Measurements from ENCODE around the gene TRIP10.
"Not testable (repeated sequence)": the region's sequence is repeated elsewhere in the genome, so short reads cannot be mapped to it uniquely, and the experiment has no call there.

TRIP10 gene

DNA sequence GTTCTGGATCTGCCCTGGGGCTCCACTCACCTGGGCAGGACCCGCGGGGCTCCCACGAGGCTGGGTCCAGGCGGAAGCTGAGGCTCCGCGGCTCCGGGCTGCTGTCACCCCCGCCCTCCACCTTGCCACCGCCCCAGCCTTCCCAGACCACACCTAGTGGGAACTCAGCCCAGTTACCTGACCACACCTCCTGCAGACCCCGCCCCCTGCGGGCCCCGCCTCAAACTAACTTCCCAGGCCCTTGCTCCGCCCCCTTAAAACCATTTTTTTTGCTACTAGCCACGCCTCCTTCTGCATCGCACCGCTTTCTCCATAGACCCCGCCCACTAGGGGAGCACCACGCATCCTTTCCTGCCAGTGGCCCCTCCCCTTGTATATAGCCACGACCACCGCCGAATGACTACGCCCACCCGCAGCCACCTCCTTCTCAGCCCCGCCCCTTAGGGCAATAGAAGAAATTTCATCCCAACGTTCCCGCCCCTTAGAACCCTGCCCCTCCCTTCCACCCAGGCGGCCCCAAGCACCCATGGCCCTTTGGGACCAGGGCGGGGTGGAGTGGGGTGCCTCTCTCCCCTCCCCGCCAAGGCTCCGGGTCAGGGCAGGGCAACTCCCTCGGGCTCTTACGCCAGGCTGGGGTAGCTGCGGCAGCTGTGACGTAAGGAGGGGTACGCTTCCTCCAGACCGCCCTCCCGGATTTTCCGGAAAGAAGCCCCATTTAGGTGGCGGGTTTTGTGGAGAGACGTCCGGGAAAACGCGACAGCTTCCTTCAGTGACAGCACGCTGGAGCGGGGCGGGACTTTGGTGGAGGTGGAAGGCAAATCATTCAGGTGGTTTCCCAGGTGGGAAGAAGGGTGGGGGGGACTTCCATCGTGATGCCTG is 28.1 kb downstream of the TRIP10 start, which contains the start of gene SH2D3A:
Gene SH2D3A, minus strand, starts transcription at position 79 of the 879 bp plus-strand sequence. CDS start 3,687 bp downstream, outside the sequence.
- DNase-seq (ENCODE audit: low read depth in 3 of 3): peak; percentile 86 to 94 (median 90)

DNA sequence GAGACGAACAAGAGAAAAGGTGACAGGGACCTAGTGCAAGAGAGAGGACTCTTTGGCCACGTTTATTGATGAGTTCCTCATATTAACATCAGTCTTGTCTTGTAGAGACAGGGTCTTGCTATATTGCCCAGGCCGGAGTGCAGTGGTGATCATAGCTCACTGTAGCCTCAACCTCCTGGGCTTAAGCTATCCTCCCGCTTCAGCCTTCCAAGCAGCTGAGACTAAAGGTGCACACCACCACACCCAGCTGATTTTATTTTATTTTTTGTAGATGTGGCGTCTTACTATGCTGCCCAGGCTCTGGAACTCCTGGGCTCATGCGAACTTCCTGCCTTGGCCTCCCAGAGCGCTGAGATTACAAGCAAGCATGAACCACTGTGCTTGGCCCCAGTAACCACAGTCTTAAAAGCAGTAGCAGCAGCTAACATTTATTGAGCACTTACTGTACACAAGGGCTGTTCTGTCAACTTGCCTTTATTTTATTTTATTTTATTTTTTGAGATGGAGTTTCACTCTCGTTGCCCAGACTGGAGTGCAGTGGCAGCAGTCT is 28.8 kb downstream of the TRIP10 start:
- no peak for DNase-seq (ENCODE audit: low read depth in 3 of 3)

DNA sequence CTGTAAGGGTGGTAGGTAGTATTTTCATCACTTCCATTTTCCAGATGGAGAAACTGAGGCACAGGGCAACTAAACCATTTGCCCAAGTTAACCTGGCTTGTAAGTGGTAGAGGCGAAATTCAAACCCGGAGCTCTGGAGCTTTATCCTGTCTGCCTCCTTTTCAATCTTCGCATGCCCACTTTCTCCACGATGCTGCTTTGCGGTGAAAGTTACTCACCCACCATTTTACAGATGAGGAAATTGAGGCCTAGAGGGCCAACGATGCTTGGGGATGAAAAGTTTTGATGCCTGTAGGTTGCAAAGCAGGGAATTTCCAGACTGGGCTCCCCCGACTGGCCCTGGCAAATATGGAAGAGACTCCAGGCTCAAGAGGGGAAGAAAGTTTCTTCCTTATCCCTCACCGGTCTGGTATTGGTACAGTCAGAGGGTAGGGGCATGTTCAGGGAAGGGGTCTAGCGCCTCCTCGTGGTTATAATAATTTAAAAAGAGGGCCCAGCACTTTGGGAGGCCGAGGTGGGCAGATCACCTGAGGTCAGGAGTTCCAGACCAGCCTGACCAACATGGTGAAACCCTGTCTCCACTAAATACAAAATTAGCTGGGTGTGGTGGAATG is 29.6 kb downstream of the TRIP10 start:
- no peak for DNase-seq (ENCODE audit: low read depth in 3 of 3)

DNA sequence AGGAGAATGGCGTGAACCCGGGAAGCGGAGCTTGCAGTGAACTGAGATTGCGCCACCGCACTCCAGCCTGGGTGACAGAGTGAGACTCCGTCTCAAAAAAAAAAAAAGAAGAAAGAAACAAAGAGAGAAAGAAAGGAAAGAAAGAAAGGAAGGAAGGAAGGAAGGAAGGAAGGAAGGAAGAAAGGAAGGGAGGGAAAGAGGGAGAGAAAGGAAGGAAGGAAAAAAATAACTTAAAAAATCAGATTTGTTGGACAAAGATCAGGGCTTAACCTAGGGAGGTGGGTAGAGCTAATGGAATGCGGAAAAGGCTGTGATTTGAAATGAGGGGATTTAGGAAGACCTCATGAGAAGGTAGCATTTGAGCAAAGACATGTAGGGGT is 32.2 kb downstream of the TRIP10 start:
- not testable (repeated sequence) for DNase-seq (ENCODE audit: low read depth in 3 of 3)

DNA sequence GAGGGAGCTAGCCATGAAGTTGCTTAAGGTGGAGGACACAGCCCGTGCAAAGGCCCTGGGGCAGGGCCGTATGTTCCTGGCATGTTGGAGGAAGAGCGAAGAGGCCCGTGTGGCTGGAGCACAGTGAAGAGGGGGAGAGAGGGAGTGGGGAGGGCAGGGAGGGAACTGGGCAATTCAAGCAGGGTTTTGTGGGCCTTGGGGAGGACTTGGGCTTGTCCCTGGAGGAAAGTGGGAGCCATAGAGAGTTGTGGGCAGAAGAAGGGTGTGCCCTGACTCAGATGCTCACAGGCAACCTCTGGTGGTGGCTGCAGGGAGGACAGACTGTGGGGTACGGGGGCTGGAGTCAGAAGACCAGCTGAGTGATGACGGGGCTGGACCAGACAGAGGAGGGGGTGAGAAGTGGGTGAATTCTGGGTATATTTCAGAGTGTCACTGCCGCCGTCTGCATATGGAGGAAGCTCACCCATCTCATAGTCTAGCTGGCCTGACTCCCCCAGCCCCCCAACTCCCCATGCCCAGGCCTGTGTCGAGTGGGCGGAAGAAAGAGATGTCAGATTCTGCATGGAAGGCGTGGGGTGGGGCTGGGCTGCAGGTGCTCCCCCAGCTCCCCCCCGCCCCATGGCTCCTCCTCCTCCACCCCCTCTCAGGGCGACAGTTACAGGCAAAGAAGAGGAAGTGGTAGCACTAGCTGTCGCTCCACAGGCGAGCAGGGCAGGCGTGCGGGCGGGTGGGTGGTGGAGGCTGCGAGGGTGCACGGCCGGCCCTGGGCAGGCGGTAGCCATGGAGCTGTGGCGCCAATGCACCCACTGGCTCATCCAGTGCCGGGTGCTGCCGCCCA is 32.8 kb downstream of the TRIP10 start, which contains the start of gene VAV1:
Gene VAV1, plus strand, starts transcription at position 681 of the 838 bp plus-strand sequence. Its CDS starts 100 bp downstream, at position 781.
- peak; percentile 57 to 82 (median 62) for DNase-seq (ENCODE audit: low read depth in 3 of 3)

DNA sequence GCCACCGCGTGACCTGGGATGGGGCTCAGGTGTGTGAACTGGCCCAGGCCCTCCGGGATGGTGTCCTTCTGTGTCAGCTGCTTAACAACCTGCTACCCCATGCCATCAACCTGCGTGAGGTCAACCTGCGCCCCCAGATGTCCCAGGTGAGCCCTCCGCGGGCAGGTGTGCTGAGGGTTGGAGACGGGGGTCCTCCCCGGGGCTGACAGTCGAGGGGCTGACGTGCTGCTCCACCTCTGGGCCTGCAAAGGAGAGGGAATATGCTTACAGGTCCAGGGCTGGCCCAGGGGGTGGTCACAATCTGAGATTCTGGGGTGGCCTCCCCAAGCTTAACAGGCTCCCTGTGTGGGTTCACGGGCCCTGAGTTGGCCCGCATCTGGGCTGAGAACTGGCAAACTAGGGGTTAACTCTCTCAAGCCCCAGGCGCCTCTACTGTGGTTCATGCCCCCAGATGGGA is 33.4 kb downstream of the TRIP10 start:
- DNase-seq (ENCODE audit: low read depth in 3 of 3): no peak

DNA sequence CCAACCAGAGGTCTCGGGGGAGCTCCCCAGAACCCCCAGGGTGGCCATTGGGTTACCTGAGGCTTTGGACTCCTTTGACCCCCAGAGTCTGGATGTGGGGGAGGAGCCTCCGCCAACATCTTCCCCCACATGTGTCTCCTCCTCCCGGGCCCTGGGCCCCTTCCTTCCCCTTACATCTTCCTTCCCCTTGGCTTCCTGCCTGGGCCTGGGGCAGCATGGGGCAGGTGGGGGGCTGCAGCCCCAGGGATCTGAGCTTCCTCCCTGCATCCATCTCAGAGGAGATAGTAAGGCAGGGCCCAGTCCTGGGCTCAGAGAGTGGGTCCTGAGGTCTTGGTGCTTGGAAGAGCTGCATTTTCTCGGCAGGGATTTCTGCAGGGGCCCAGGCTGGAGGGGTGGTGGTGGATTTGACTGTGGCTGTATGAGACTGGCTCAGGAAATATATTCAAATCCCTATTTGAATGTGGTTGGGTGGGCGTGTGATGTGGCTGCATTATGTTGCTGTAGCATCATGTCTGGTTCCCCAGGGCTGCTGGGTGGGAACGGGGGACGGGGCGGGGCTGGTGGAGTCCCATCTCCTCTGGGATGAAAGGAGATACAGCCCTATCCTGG is 33.9 kb downstream of the TRIP10 start:
- DNase-seq (ENCODE audit: low read depth in 3 of 3): peak; percentile 11 to 65 (median 45)

DNA sequence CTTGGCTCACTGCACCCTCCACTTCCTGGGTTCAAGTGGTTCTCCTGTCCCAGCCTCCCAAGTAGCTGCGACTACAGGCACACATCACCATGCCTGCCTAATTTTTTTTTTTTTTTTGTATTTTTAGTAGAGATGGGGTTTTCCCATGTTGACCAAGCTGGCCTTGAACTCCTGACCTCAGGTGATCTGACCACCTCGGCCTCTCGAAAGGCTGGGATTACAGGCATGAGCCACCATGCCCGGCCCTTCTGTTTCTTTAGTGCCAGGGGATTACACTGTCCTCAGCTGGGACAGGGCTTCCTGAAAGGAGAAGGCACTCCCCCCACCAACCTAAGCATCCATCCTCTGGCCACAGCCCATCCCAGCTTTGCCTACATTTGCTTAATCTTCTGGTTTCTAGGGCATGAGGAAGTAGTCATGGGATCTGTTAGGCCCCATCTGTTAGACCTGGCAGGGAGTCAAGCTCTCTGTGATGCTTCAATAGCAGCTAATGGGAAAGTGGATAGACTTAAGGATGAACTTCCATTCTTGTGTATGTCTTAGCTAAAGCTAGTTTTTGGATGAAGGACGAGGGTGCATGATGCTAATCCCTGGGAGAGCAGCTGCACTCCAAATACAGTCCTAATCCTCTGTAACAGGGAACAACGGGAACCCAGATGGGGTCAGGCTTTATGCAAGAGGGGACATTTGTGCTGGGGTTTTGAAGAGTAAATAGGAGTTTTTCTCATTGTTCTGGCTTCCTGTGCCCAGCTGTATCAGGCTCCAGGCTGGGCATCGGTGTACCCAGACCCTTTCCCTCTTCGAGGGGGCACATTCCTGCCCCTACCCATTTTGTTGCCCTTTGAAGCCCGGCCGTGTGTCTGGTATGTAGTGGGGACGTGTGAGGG is 35.6 kb downstream of the TRIP10 start:
- no peak for DNase-seq (ENCODE audit: low read depth in 3 of 3)

DNA sequence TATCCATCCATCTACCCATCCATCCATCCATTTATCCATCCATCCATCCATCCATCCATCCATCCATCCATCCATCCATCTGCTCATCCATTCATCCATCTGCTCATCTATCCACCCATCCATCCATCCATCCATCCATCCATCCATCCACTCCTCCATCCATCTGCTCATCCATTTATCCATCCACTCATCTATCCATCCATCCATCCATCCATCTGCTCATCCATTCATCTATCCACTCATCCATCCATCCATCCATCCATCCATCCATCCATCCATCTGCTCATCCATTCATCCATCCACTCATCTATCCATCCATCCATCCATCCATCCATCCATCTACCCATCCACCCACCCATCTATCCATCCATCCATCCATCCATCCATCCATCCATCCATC is 36.6 kb downstream of the TRIP10 start:
- DNase-seq (ENCODE audit: low read depth in 3 of 3): not testable (repeated sequence)

DNA sequence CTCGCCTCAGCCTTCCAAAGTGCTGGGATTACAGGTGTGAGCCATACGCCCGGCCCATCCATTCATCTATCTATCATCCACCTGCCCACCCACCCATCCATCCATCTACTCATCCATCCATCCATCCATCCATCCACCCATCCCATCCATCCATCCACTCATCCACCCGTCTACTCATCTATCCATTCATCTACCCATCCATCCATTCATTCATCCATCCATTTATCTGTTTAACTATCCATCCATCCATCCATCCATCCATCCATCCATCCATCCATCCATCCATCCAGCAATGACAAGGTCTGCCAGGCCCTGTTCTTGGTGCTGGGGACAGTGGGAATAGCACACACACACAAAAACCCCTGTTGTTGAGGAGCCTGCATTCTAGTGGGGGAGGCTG is 37.5 kb downstream of the TRIP10 start:
- DNase-seq (ENCODE audit: low read depth in 3 of 3): no peak

DNA sequence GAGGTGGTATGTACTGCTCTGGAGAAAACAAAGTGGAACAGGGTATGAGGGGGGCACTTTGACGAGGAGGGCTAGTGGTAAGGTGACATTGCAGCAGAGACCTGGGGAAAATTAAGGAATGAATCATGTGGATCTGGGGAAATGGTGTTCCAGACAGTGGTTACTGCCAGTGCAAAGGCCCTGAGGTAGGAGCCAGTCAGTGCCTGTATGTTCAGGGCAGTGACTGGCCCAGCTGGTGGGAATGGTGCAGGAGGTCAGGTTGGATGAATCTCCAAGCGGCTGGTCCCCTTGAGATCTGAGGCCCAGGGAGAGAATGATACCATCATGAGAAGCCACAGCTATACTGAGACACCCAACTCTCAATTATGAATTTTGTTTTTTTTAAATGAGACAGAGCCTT is 38.0 kb downstream of the TRIP10 start:
- no peak for DNase-seq (ENCODE audit: low read depth in 3 of 3)

DNA sequence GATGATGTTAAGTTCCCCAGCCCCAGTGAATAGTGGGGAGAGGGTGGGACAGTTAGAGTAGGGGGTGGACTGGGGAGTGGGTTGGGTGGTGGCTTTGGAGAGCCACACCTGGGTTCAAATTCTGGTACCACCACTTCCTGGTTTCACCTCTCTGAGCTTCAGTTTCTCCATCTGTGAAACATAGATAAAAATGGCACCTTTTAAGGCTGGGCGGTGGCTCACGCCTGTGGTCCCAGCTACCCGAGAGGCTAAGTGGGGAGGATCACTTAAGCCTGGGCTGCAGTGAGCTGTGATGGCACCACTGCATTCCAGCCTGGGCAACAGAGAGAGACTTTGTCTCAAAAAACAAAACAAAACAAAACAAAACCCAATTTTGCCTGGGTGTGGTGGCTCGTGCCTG is 38.9 kb downstream of the TRIP10 start:
- no peak for DNase-seq (ENCODE audit: low read depth in 3 of 3)

DNA sequence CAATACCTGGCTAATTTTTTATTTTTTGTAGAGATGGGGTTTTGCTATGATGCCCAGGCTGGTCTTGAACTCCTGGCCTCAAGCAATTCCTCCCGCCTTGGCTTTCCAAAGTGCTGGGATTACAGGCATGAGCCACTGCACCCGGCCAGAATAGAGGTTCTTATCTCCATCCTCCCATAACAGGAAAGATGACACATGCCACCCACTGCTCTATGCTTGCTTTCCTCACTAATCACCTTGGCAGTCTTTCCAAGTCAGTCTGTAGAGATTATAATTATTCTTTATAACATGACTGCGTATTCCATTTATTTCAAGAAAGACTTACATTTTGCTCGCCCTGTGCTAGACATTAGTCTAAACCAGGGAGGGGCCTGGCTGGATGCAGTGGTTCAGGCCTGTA is 39.7 kb downstream of the TRIP10 start:
- no peak for DNase-seq (ENCODE audit: low read depth in 3 of 3)

DNA sequence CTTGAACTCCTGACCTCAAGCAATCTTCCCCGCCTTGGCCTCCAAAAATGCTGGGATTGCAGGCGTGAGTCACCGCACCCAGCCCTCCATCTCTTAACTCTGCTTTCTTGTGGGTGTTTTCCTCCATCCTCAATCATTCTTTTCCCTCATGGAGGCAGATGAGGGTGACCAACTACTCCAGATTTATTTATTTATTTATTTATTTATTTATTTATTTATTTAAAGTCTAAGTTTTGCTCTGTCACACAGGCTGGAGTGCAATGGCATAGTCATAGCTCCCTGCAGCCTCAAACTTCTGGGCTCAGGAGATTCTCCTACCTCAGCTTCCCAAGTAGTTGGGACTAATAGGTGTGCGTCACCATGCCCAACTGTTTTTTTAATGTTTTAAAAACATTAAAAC is 47.9 kb downstream of the TRIP10 start:
- no peak for DNase-seq (ENCODE audit: low read depth in 3 of 3)

DNA sequence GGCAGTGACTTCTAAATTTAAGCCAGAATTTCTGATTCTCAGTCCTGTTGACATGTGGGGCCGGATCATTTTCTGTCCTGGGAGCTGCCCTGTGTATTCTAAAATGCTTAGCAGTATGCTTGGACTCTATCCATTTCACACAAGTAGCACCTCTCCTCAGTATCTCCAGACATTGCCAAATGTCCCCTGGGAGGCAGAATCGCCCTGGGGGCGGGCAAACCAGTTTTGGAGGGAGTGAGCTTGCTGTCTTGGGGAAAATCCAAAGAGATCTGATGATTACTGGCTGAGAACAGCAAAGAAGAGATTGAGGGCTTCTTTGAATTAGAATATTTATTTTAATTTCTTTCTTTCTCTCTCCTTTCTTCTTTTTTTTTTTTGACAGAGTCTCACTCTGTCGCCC is 49.4 kb downstream of the TRIP10 start:
- no peak for DNase-seq (ENCODE audit: low read depth in 3 of 3)

DNA sequence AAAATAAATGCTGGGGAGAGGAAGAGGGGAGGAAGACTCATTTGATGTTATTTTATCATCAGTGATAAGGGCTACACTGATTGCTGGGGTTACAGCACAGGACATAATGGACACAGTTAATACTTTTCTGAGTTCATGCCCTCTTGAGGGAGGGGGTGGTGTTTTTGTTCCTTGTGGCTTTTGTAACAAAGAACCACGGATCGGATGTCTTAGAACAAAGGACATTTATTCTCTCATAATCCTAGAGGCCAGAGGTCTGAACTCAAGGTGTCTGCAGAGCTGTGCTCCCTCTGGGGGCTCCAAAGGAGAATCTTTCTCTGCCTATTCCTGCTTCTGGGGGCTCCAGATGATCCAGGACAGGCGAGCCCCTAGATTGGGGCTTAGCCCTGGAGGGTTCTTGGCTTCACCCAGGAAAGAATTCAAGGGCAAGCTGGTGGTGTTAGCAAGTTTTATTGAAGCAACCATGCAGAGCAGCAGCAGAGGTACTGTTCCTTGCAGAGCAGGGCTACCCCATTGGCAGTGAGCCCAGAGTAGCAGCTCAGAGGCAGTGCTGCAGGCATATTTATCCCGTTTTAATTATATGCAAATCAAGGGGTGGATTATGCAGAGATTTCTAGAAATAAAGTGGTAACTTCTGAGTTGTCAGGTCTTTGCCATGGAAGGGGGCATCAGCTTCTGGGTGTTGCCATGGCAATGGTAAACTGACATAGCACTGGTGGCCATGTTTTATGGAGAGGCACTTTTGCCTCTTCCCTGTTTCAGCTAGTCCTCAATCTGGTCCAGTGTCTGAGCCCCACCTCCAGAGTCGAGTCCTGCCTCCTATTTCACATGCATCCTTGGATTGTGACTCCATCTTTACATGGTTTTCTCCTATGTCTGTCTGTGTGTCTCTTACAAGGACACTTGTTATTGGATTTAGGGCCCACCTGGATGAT is 51.0 kb downstream of the TRIP10 start:
- no peak for DNase-seq (ENCODE audit: low read depth in 3 of 3)

DNA sequence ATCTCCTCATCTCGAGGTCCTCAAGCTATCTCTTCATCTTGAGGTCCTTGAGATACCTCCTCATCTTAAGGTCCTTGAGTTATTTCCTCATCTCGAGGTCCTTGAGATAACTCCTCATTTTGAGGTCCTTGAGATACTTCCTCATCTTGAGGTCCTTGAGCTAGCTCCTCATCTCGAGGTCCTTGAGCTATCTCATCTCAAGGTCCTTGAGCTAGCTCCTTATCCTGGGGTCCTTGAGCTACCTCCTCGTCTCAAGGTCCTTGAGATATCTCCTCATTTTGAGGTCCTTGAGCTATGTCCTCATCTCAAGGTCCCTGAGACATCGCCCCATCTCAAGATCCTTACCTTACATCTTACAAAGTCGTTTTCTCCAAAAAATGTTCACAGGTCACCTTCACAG is 51.8 kb downstream of the TRIP10 start:
- DNase-seq (ENCODE audit: low read depth in 3 of 3): no peak

DNA sequence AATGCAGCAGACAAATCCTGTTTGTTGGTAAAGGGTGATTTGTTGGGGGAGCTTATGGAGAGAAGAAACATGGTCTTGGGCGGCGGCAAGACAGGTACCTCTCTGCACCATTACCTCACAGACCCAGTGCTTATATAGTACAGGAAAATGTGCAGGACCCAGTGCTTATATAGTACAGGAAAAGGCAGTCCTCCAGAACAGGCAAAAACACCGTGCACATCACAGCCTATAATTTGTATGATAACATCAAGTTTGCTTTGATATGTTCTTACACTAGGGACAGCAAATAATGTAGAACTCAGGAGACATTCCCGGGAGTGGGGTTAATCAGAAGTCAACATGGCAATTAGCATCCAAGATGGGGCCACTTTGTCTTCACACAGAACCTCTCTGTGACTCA is 53.9 kb downstream of the TRIP10 start:
- DNase-seq (ENCODE audit: low read depth in 3 of 3): no peak

DNA sequence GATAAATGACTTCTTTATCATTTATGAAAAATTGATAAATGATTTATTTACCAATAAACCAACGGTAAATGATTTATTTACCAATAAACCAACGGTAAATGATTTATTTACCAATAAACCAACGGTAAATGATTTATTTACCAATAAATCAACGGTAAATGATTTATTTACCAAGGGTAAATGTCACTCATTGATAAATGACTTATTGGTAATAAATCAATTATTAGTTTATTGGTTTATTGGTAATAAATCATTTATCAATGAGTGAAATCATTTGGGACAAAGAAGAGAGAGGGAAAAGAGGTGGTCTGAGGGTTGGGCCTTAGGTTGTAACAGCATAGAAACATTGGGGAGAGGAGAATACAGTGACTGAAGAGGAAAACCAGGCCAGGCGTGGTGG is 54.5 kb downstream of the TRIP10 start:
- no peak for DNase-seq (ENCODE audit: low read depth in 3 of 3)

Data from stimulated activated CD4-positive, alpha-beta T cell treated with anti-CD3 and anti-CD28 coated beads, TNF-alpha, amount 100 ng/mL, for 24 hours (primary cell).